CD14-positive monocyte (primary cell): ENCODE measurements around the gene GPATCH2. TPM values are rescaled to one million over a fixed set of nuclear protein-coding genes. Genes with fewer than 3 reads are reported as not detected.

Experiments used
- DNase-seq, 3 donors: peaks; one replicate each; pipeline ENCODE4 v3.0.0-alpha.2; 2011 to 2022
- H2AFZ ChIP-seq: 2 replicates; pipeline ENCODE4 v1.6.0; 2012; ENCODE audit warnings: mild to moderate bottlenecking, low read depth, low read length, inconsistent platforms; ENCODE audit not compliant: insufficient read depth, poor library complexity, severe bottlenecking
- H3K27ac ChIP-seq, 2 donors: 1 replicate in 1 of 2; 2 replicates in 1 of 2; pipeline ENCODE4 v1.5.1; 2012 to 2013; ENCODE audit warnings: low read length in 2 of 2, control low read depth in 1 of 2, inconsistent platforms in 1 of 2, low read depth in 1 of 2, mild to moderate bottlenecking in 1 of 2
- H3K27me3 ChIP-seq, 2 donors: one replicate each; pipeline versions ENCODE4 v1.6.0 to v1.6.1; 2011 to 2013; ENCODE audit warnings: low read length in 2 of 2; ENCODE audit not compliant: control insufficient read depth in 2 of 2, insufficient read depth in 2 of 2
- H3K36me3 ChIP-seq, 2 donors: replicated peaks in 1 of 2; 1 replicate in 1 of 2; 2 replicates in 1 of 2; pipeline versions ENCODE4 v1.5.1 to v1.6.1; 2012 to 2013; ENCODE audit warnings: low read length in 2 of 2, control low read depth in 1 of 2, inconsistent platforms in 1 of 2, mild to moderate bottlenecking in 1 of 2; ENCODE audit not compliant: insufficient read depth in 2 of 2, control insufficient read depth in 1 of 2
- H3K4me1 ChIP-seq, 2 donors: 1 replicate in 1 of 2; 2 replicates in 1 of 2; pipeline versions ENCODE4 v1.5.1 to v1.6.1; 2012 to 2013; ENCODE audit warnings: low read length in 2 of 2, control low read depth in 1 of 2, inconsistent platforms in 1 of 2, mild to moderate bottlenecking in 1 of 2, moderate library complexity in 1 of 2; ENCODE audit not compliant: insufficient read depth in 2 of 2, control insufficient read depth in 1 of 2
- H3K4me2 ChIP-seq: replicated peaks from 2 replicates; pipeline ENCODE3; 2012; ENCODE audit warnings: low read length, moderate library complexity, mild to moderate bottlenecking; ENCODE audit not compliant: poor library complexity, severe bottlenecking; ENCODE audit errors: extremely low read depth
- H3K4me3 ChIP-seq, 3 experiments: fragments of 200-600 bp in 1 of 3; sonication (generic) in 1 of 3; replicated peaks in 1 of 3; 1 replicate in 2 of 3; 2 replicates in 1 of 3; pipeline ENCODE4 v1.5.1; 2011 to 2013; ENCODE audit warnings: low read length in 3 of 3, mild to moderate bottlenecking in 3 of 3, control low read depth in 2 of 3, low read depth in 2 of 3, inconsistent platforms in 1 of 3, moderate library complexity in 1 of 3
- H3K79me2 ChIP-seq: 2 replicates; pipeline ENCODE4 v1.6.0; 2012; ENCODE audit warnings: mild to moderate bottlenecking, control low read depth, inconsistent platforms, low read length, moderate library complexity; ENCODE audit not compliant: insufficient read depth
- H3K9ac ChIP-seq: 2 replicates; pipeline ENCODE4 v1.6.0; 2017; ENCODE audit warnings: low read length, mild to moderate bottlenecking; ENCODE audit not compliant: insufficient read depth, poor library complexity, severe bottlenecking
- H3K9me3 ChIP-seq, 2 donors: replicated peaks in 1 of 2; 1 replicate in 1 of 2; 2 replicates in 1 of 2; pipeline versions ENCODE4 v1.5.1 to v1.6.1; 2012 to 2013; ENCODE audit warnings: low read length in 2 of 2, control low read depth in 1 of 2; ENCODE audit not compliant: control insufficient read depth in 1 of 2, insufficient read depth in 1 of 2
- H4K20me1 ChIP-seq: 2 replicates; pipeline ENCODE4 v1.6.0; 2012; ENCODE audit warnings: mild to moderate bottlenecking, low read length, control low read depth, moderate library complexity; ENCODE audit not compliant: insufficient read depth
- H3K27ac Mint-ChIP-seq, 7 donors: one replicate each; pipeline ENCODE4 v1.8.0; 2020; ENCODE audit warnings: mild to moderate bottlenecking in 7 of 7, mixed read lengths in 7 of 7, moderate library complexity in 6 of 7, inconsistent platforms in 2 of 7
- H3K27me3 Mint-ChIP-seq, 3 donors: one replicate each; pipeline ENCODE4 v1.8.0; 2021 to 2022; ENCODE audit warnings: low read depth in 3 of 3, mild to moderate bottlenecking in 3 of 3, mixed read lengths in 3 of 3, moderate library complexity in 3 of 3, inconsistent platforms in 1 of 3
- H3K36me3 Mint-ChIP-seq, 2 donors: one replicate each; pipeline ENCODE4 v1.8.0; 2020; ENCODE audit warnings: mixed read lengths in 2 of 2, inconsistent platforms in 1 of 2, mild to moderate bottlenecking in 1 of 2
- H3K4me1 Mint-ChIP-seq: one replicate; pipeline ENCODE4 v1.8.0; 2020; ENCODE audit warnings: mild to moderate bottlenecking, mixed read lengths
- H3K4me3 Mint-ChIP-seq, 2 donors: one replicate each; pipeline ENCODE4 v1.8.0; 2020; ENCODE audit warnings: mild to moderate bottlenecking in 2 of 2, mixed read lengths in 2 of 2, moderate library complexity in 1 of 2
- H3K9me3 Mint-ChIP-seq, 7 donors: one replicate each; pipeline ENCODE4 v1.8.0; 2020 to 2022; ENCODE audit warnings: mixed read lengths in 7 of 7, mild to moderate bottlenecking in 6 of 7, moderate library complexity in 6 of 7, inconsistent platforms in 2 of 7
- WGBS: methylation state at CpG from one replicate; pipeline ENCODE4 v1.1.5; 2013; ENCODE audit warnings: missing lambda C conversion rate; ENCODE audit not compliant: insufficient coverage; 5-methylcytosine and 5-hydroxymethylcytosine counted together
- intact Hi-C, 2 donors: fragments of 100-400 bp; cut with micrococcal nuclease; formaldehyde crosslinking; loops; one replicate each; pipeline versions ENCODE4 v1.15.0 to v1.15.1; 2023
- polyA plus RNA-seq, 3 donors: library from polyadenylated mRNA; depleted of rRNA in 1 of 3; unstranded in 2 of 3; stranded (reverse) in 1 of 3; fragments of 300-500 nt in 2 of 3; fragments of >200 nt in 1 of 3; fragmentation: Illumina TruSeq in 2 of 3; gene quantifications; 1 replicate in 2 of 3; 2 replicates in 1 of 3; pipeline ENCODE4 v1.2.3, GENCODE V29; 2012 to 2021
- TF ChIP-seq, protein P1 (sequence below): fragments of 200-600 bp; IDR thresholded peaks from one replicate; pipeline ENCODE4 v1.8.0; 2022; ENCODE audit warnings: antibody characterized with exemption, mild to moderate bottlenecking

Gene GPATCH2
- polyA plus RNA-seq, 3 donors: 1.8 to 3.4 (median 1.9) TPM

DNA sequence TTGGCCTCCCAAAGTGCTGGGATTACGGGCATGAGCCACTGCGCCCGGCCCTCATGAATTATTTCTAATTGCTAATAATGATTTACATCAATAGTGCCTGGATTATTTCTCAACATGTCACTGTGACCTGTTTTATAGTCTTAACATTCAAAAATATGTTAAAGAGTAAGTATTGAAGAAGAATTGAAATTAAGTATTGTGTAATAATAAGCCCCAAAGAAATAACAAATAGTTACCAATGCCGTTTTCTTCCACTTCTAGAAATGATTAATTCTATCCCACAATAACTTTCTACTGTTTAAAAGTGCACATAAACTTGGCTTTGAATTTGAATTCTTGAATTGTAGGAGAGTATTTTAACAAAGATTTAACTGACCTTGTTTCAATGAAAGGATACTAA is 19.8 kb upstream of the GPATCH2 start:
- H3K4me1 Mint-ChIP-seq: no peaks in the 10 kb centered on the region
- Histone ChIP-seq H3K4me2 (no peak overlapping the region), H3K9me3 (no peaks in the 10 kb centered on the region), H3K36me3 (no peaks in the 10 kb centered on the region), H3K27ac (no peak overlapping the region), H4K20me1 (no peaks in the 10 kb centered on the region), H3K79me2 (no peaks in the 10 kb centered on the region), H3K9ac (no peak overlapping the region), H3K4me3 (no peak overlapping the region), H3K27me3 (no peaks in the 10 kb centered on the region), H3K4me1 (no peaks in the 10 kb centered on the region), H2AFZ (no peak overlapping the region)
- no CpG with 5 or more reads among the region's 4 CpGs for WGBS
- H3K9me3 Mint-ChIP-seq: peaks cover 0 to 3% (median 0%) of the 10 kb centered on the region in 7 donors
- no peak overlapping the region for H3K4me3 Mint-ChIP-seq
- intact Hi-C loops: no loop called here
- TF ChIP-seq, protein P1, sequence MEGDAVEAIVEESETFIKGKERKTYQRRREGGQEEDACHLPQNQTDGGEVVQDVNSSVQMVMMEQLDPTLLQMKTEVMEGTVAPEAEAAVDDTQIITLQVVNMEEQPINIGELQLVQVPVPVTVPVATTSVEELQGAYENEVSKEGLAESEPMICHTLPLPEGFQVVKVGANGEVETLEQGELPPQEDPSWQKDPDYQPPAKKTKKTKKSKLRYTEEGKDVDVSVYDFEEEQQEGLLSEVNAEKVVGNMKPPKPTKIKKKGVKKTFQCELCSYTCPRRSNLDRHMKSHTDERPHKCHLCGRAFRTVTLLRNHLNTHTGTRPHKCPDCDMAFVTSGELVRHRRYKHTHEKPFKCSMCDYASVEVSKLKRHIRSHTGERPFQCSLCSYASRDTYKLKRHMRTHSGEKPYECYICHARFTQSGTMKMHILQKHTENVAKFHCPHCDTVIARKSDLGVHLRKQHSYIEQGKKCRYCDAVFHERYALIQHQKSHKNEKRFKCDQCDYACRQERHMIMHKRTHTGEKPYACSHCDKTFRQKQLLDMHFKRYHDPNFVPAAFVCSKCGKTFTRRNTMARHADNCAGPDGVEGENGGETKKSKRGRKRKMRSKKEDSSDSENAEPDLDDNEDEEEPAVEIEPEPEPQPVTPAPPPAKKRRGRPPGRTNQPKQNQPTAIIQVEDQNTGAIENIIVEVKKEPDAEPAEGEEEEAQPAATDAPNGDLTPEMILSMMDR: no peak
- H3K27me3 Mint-ChIP-seq: peaks cover 0 to 5% (median 1%) of the 10 kb centered on the region in 3 donors
- no peak overlapping the region for H3K27ac Mint-ChIP-seq
- H3K36me3 Mint-ChIP-seq: no peaks in the 10 kb centered on the region
- DNase-seq: no peak

DNA sequence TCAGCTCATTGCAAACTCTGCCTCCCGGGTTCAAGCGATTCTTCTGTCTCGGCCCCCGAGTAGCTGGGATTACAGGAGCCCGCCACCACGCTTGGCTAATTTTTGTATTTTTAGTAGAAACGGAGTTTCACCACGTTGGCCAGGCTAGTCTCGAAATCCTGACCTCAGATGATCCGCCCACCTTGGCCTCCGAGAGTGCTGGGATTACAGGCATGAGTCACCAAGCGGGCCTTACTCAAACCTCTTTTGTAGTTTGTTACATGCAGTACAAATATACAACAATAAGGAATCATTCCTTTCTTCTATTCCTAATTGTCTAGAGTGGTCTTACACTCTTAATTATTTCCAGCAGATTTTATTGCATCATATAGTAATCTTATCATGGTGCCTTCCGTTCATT is 16.9 kb upstream of the GPATCH2 start:
- Histone ChIP-seq H3K9ac (no peak overlapping the region), H3K4me2 (no peak overlapping the region), H4K20me1 (no peaks in the 10 kb centered on the region), H3K79me2 (no peaks in the 10 kb centered on the region), H3K36me3 (no peaks in the 10 kb centered on the region), H3K4me3 (no peak overlapping the region), H3K4me1 (no peaks in the 10 kb centered on the region), H2AFZ (no peak overlapping the region), H3K9me3 (no peaks in the 10 kb centered on the region), H3K27ac (no peak overlapping the region), H3K27me3 (no peaks in the 10 kb centered on the region)
- intact Hi-C loops: no loop called here
- no peak for DNase-seq
- Mint-ChIP-seq H3K9me3 (peaks cover 0 to 3% (median 0%) of the 10 kb centered on the region in 7 donors), H3K4me3 (no peak overlapping the region), H3K27me3 (peaks cover 1 to 13% (median 2%) of the 10 kb centered on the region in 3 donors), H3K4me1 (no peaks in the 10 kb centered on the region), H3K27ac (no peak overlapping the region), H3K36me3 (no peaks in the 10 kb centered on the region)
- TF ChIP-seq, protein P1: no peak
- 91% methylated on average over 11 of the region's 13 CpGs for WGBS
